Liver (tissue), 9 donors: ENCODE results near the gene CHN2. TPM values are rescaled to one million over a fixed set of nuclear protein-coding genes. Genes with fewer than 3 reads are reported as not detected.

Source experiments
- DNase-seq: peaks from one replicate; pipeline ENCODE4 v3.0.0-alpha.2; 2017; ENCODE audit warnings: low spot score
- H3K27ac ChIP-seq, 2 donors: one replicate each; pipeline ENCODE4 v1.7.0; 2013; ENCODE audit warnings: inconsistent platforms in 2 of 2, low read length in 2 of 2, control low read depth in 1 of 2, low read depth in 1 of 2, mild to moderate bottlenecking in 1 of 2
- H3K27me3 ChIP-seq, 4 donors: one replicate each; pipeline versions ENCODE4 v1.6.1 to v1.7.0; 2013; ENCODE audit warnings: low read length in 3 of 4, inconsistent platforms in 1 of 4, mild to moderate bottlenecking in 1 of 4, moderate library complexity in 1 of 4; ENCODE audit not compliant: control insufficient read depth in 4 of 4, insufficient read depth in 4 of 4
- H3K36me3 ChIP-seq, 4 donors: one replicate each; pipeline versions ENCODE4 v1.6.1 to v1.7.0; 2013; ENCODE audit warnings: low read length in 3 of 4, mild to moderate bottlenecking in 3 of 4, low read depth in 1 of 4, moderate library complexity in 1 of 4; ENCODE audit not compliant: control insufficient read depth in 4 of 4, insufficient read depth in 3 of 4
- H3K4me1 ChIP-seq, 4 donors: one replicate each; pipeline versions ENCODE4 v1.6.1 to v1.7.0; 2013; ENCODE audit warnings: low read length in 3 of 4, mild to moderate bottlenecking in 3 of 4, moderate library complexity in 1 of 4; ENCODE audit not compliant: control insufficient read depth in 4 of 4, insufficient read depth in 4 of 4
- H3K4me3 ChIP-seq, 3 donors: one replicate each; pipeline versions ENCODE4 v1.6.1 to v1.7.0; 2013; ENCODE audit warnings: low read length in 3 of 3, control low read depth in 1 of 3, low read depth in 1 of 3, mild to moderate bottlenecking in 1 of 3
- H3K9ac ChIP-seq, 2 donors: one replicate each; pipeline ENCODE4 v1.7.0; 2013; ENCODE audit warnings: low read length in 2 of 2, mild to moderate bottlenecking in 2 of 2, moderate library complexity in 2 of 2, control low read depth in 1 of 2, low read depth in 1 of 2
- H3K9me3 ChIP-seq, 4 donors: one replicate each; pipeline versions ENCODE4 v1.6.1 to v1.7.0; 2013; ENCODE audit warnings: low read length in 3 of 4; ENCODE audit not compliant: control insufficient read depth in 4 of 4
- ATF3 ChIP-seq: IDR thresholded peaks from 2 replicates; pipeline ENCODE4 v1.6.1; 2016; ENCODE audit warnings: antibody characterized with exemption
- CTCF ChIP-seq: fragments of 150-350 bp; IDR thresholded peaks from 2 replicates; pipeline ENCODE4 v1.5.1; 2017; ENCODE audit warnings: improper control_type of control experiment, low read depth, low read length; ENCODE audit not compliant: missing input control
- EGR1 ChIP-seq, 2 donors: IDR thresholded peaks; 2 replicates each; pipeline ENCODE4 v1.6.1; 2016 to 2018; ENCODE audit warnings: antibody characterized with exemption in 2 of 2, low read depth in 2 of 2
- FOXA1 ChIP-seq: IDR thresholded peaks from 2 replicates; pipeline ENCODE4 v1.6.1; 2016; ENCODE audit warnings: antibody characterized with exemption
- FOXA2 ChIP-seq: IDR thresholded peaks from 2 replicates; pipeline ENCODE4 v1.6.1; 2016; ENCODE audit warnings: antibody characterized with exemption
- GABPA ChIP-seq, 2 donors: IDR thresholded peaks in 1 of 2; conservative IDR thresholded peaks in 1 of 2; 2 replicates each; pipeline ENCODE4 v1.6.1; 2016; ENCODE audit warnings: antibody characterized with exemption in 2 of 2, mild to moderate bottlenecking in 1 of 2, moderate library complexity in 1 of 2
- HNF4A ChIP-seq, 2 donors: conservative IDR thresholded peaks; 2 replicates each; pipeline ENCODE4 v1.6.1; 2016; ENCODE audit warnings: antibody characterized with exemption in 2 of 2, mild to moderate bottlenecking in 2 of 2
- HNF4G ChIP-seq: IDR thresholded peaks from 2 replicates; pipeline ENCODE4 v1.6.1; 2016; ENCODE audit warnings: antibody characterized with exemption
- JUND ChIP-seq, 2 donors: IDR thresholded peaks; 2 replicates each; pipeline ENCODE4 v1.6.1; 2016; ENCODE audit warnings: antibody characterized with exemption in 2 of 2
- MAX ChIP-seq: IDR thresholded peaks from 2 replicates; pipeline ENCODE4 v1.6.1; 2016; ENCODE audit warnings: antibody characterized with exemption
- NR2F2 ChIP-seq: IDR thresholded peaks from 2 replicates; pipeline ENCODE4 v1.6.1; 2016; ENCODE audit warnings: antibody characterized with exemption
- RAD21 ChIP-seq, 2 donors: IDR thresholded peaks; 2 replicates each; pipeline ENCODE4 v1.6.1; 2016; ENCODE audit warnings: antibody characterized with exemption in 2 of 2, mild to moderate bottlenecking in 2 of 2
- REST ChIP-seq: IDR thresholded peaks from 2 replicates; pipeline ENCODE4 v1.6.1; 2016; ENCODE audit warnings: antibody characterized with exemption, mild to moderate bottlenecking
- RXRA ChIP-seq, 2 donors: IDR thresholded peaks; 2 replicates each; pipeline ENCODE4 v1.6.1; 2017 to 2018; ENCODE audit warnings: antibody characterized with exemption in 2 of 2, mild to moderate bottlenecking in 1 of 2
- SP1 ChIP-seq: IDR thresholded peaks from 2 replicates; pipeline ENCODE4 v1.6.1; 2018; ENCODE audit warnings: antibody characterized with exemption, mild to moderate bottlenecking
- TAF1 ChIP-seq: conservative IDR thresholded peaks from 2 replicates; pipeline ENCODE4 v1.6.1; 2016; ENCODE audit warnings: antibody characterized with exemption, mild to moderate bottlenecking
- YY1 ChIP-seq: IDR thresholded peaks from 2 replicates; pipeline ENCODE4 v1.6.1; 2016; ENCODE audit warnings: antibody characterized with exemption, mild to moderate bottlenecking
- WGBS: extraction: QIAGEN DNeasy Blood & Tissue Kit; methylation state at CpG from one replicate; pipeline ENCODE4 v1.1.7; 2013; 5-methylcytosine and 5-hydroxymethylcytosine counted together
- polyA plus RNA-seq, 2 donors: library from polyadenylated mRNA; stranded (reverse) in 1 of 2; unstranded in 1 of 2; fragments of 200-250 nt in 1 of 2; fragments of >200 nt in 1 of 2; fragmentation: Nextera tagmentation in 1 of 2; extraction: Ambion mirVana in 1 of 2; gene quantifications; one replicate each; pipeline versions ENCODE4 v1.2.1 to v1.2.3, GENCODE V29; 2013 to 2015
- total RNA-seq, 2 donors: library from RNA; depleted of rRNA; stranded (reverse); fragments of >200 nt; gene quantifications; one replicate each; pipeline ENCODE4 v1.2.3, GENCODE V29; 2014
- donor health status: healthy.
- donor health status: healthy.
- donor health status: healthy.
- donor health status: healthy.
- donor health status: healthy.

Gene CHN2
- total and polyA plus RNA-seq, 4 donors, result 8.3 to 25.4 (median 17.8) TPM

GRCh38 chr7:29309041-29309854 lies 114.7 kb downstream of the CHN2 start:
- Histone ChIP-seq H3K4me3 (no peak overlapping the region), H3K36me3 (no peaks in the 10 kb centered on the region), H3K9ac (no peak overlapping the region), H3K9me3 (no peaks in the 10 kb centered on the region), H3K27me3 (no peaks in the 10 kb centered on the region), H3K27ac (no peak overlapping the region), H3K4me1 (no peaks in the 10 kb centered on the region)
- no peak for DNase-seq
- WGBS, result 81% methylated on average over 9 of the region's 9 CpGs
- TF ChIP-seq CTCF, result peak; percentile 45
- no peak for TF ChIP-seq EGR1 (IDR thresholded peaks at IDR 0.05; ENCODE audit: low read depth in 2 of 2)
- peak; percentile 74 to 77 for TF ChIP-seq RAD21 (IDR thresholded peaks at IDR 0.05)
- peak; percentile 63 to 78 for TF ChIP-seq HNF4A (conservative IDR thresholded peaks at IDR 0.05)

GRCh38 chr7:29310625-29311024 lies 116.0 kb downstream of the CHN2 start:
- Histone ChIP-seq H3K4me1 (no peaks in the 10 kb centered on the region), H3K27ac (no peak overlapping the region), H3K27me3 (no peaks in the 10 kb centered on the region), H3K9ac (no peak overlapping the region), H3K4me3 (no peak overlapping the region), H3K9me3 (no peaks in the 10 kb centered on the region), H3K36me3 (no peaks in the 10 kb centered on the region)
- DNase-seq, result no peak
- TF ChIP-seq ATF3 (no peak), SP1 (no peak), TAF1 (no peak), CTCF (no peak), GABPA (IDR thresholded peaks at IDR 0.05 in 1 of 2, conservative IDR thresholded peaks at IDR 0.05 in 1 of 2) (no peak), REST (no peak), NR2F2 (no peak), HNF4G (no peak), FOXA2 (no peak), RAD21 (IDR thresholded peaks at IDR 0.05) (no peak), YY1 (no peak), HNF4A (conservative IDR thresholded peaks at IDR 0.05) (no peak), RXRA (IDR thresholded peaks at IDR 0.05) (no peak), MAX (no peak), EGR1 (IDR thresholded peaks at IDR 0.05; ENCODE audit: low read depth in 2 of 2) (no peak), JUND (IDR thresholded peaks at IDR 0.05) (no peak), FOXA1 (no peak)
